ENCODE results near the gene PDAP1. TPM values are rescaled to one million over a fixed set of nuclear protein-coding genes. Genes with fewer than 3 reads are reported as not detected.

Gene PDAP1
- total and polyA plus RNA-seq, 2 experiments from 2014 or later = 91.3 to 95.5 TPM

GRCh38 chr7:99369767-99370391 lies 38.5 kb downstream of the PDAP1 start:
- peaks cover 16% of the 10 kb centered on the region; the same call in 1 of the 2 replicates for H3K36me3 ChIP-seq (ENCODE audit: low read depth)
- H3K9ac ChIP-seq = no peak overlapping the region
- H3K27ac ChIP-seq = peak overlapping the region; percentile 20; the same call in 1 of the 2 replicates
- H3K4me2 ChIP-seq (ENCODE audit: unreplicated experiment) = no peak overlapping the region
- H3K9me3 ChIP-seq (ENCODE audit: low read depth) = no peaks in the 10 kb centered on the region
- H3K9me2 ChIP-seq (ENCODE audit: insufficient read depth) = no peaks in the 10 kb centered on the region
- H4K20me1 ChIP-seq (ENCODE audit: insufficient read depth) = no peaks in the 10 kb centered on the region
- in situ Hi-C loops (cut with MboI) = no loop called here
- 40 to 46% methylated on average over 9 of the region's 9 CpGs for WGBS, 2 experiments (ENCODE audit: low coverage in 1 of 2, low lambda C conversion rate in 2 of 2, missing lambda C conversion rate in 2 of 2)
- H3F3A ChIP-seq (ENCODE audit: insufficient read depth) = peaks cover 24% of the 10 kb centered on the region
- H3K4me1 ChIP-seq (ENCODE audit: insufficient read depth) = peaks cover 7% of the 10 kb centered on the region
- no peak overlapping the region for H2AFZ ChIP-seq
- no peak overlapping the region for H3K4me3 ChIP-seq
- DNase-seq = peak; percentile 44
- no peak for TF ChIP-seq EZH2phosphoT487 (IDR thresholded peaks at IDR 0.05; ENCODE audit: insufficient read depth, low read depth)
- no peak for TF ChIP-seq EZH2 (IDR thresholded peaks at IDR 0.05; ENCODE audit: insufficient read depth, poor library complexity, severe bottlenecking)
- H3K79me2 ChIP-seq (ENCODE audit: insufficient read depth) = 0 out of 2 replicates have a peak, but pooled peaks cover 3% of the 10 kb centered on the region
- no peaks in the 10 kb centered on the region for H3K27me3 ChIP-seq (replicated peaks; ENCODE audit: insufficient read depth)

GRCh38 chr7:99368750-99369389 lies 39.5 kb downstream of the PDAP1 start:
- H3K79me2 ChIP-seq (ENCODE audit: insufficient read depth) = peaks cover 6% of the 10 kb centered on the region; the same call in 1 of the 2 replicates
- H2AFZ ChIP-seq = no peak overlapping the region
- H4K20me1 ChIP-seq (ENCODE audit: insufficient read depth) = no peaks in the 10 kb centered on the region
- TF ChIP-seq EZH2phosphoT487 (IDR thresholded peaks at IDR 0.05; ENCODE audit: insufficient read depth, low read depth) = no peak
- no peak for TF ChIP-seq EZH2 (IDR thresholded peaks at IDR 0.05; ENCODE audit: insufficient read depth, poor library complexity, severe bottlenecking)
- no peak overlapping the region for H3K27ac ChIP-seq
- H3K9ac ChIP-seq = no peak overlapping the region
- WGBS, 2 experiments (ENCODE audit: low coverage in 1 of 2, low lambda C conversion rate in 2 of 2, missing lambda C conversion rate in 2 of 2) = 92 to 95% methylated on average over 13 of the region's 13 CpGs
- no peak overlapping the region for H3K4me2 ChIP-seq (ENCODE audit: unreplicated experiment)
- H3F3A ChIP-seq (ENCODE audit: insufficient read depth) = peaks cover 24% of the 10 kb centered on the region
- no peaks in the 10 kb centered on the region for H3K27me3 ChIP-seq (replicated peaks; ENCODE audit: insufficient read depth)
- in situ Hi-C loops (cut with MboI) = no loop called here
- no peaks in the 10 kb centered on the region for H3K9me3 ChIP-seq (ENCODE audit: low read depth)
- H3K36me3 ChIP-seq (ENCODE audit: low read depth) = peaks cover 23% of the 10 kb centered on the region; the same call in 1 of the 2 replicates
- peaks cover 7% of the 10 kb centered on the region for H3K4me1 ChIP-seq (ENCODE audit: insufficient read depth)
- H3K4me3 ChIP-seq = no peak overlapping the region
- no peaks in the 10 kb centered on the region for H3K9me2 ChIP-seq (ENCODE audit: insufficient read depth)
- no peak for DNase-seq

GRCh38 chr7:99366646-99367045 lies 41.8 kb downstream of the PDAP1 start:
- no peaks in the 10 kb centered on the region for H4K20me1 ChIP-seq (ENCODE audit: insufficient read depth)
- in situ Hi-C loops (cut with MboI) = no loop called here
- H3K36me3 ChIP-seq (ENCODE audit: low read depth) = peaks cover 32% of the 10 kb centered on the region
- no peak for DNase-seq
- H3K4me2 ChIP-seq (ENCODE audit: unreplicated experiment) = no peak overlapping the region
- WGBS, 2 experiments (ENCODE audit: low coverage in 1 of 2, low lambda C conversion rate in 2 of 2, missing lambda C conversion rate in 2 of 2) = 77 to 84% methylated on average over 10 to 11 of the region's 11 CpGs
- H3F3A ChIP-seq (ENCODE audit: insufficient read depth) = peaks cover 38% of the 10 kb centered on the region
- no peak overlapping the region for H3K4me3 ChIP-seq
- H3K4me1 ChIP-seq (ENCODE audit: insufficient read depth) = peaks cover 11% of the 10 kb centered on the region
- no peak overlapping the region for H3K9ac ChIP-seq
- no peak overlapping the region for H3K27ac ChIP-seq
- H3K27me3 ChIP-seq (replicated peaks; ENCODE audit: insufficient read depth) = no peaks in the 10 kb centered on the region
- H3K79me2 ChIP-seq (ENCODE audit: insufficient read depth) = peaks cover 6% of the 10 kb centered on the region; the same call in 1 of the 2 replicates
- TF ChIP-seq EZH2phosphoT487 (IDR thresholded peaks at IDR 0.05; ENCODE audit: insufficient read depth, low read depth) = no peak
- no peaks in the 10 kb centered on the region for H3K9me2 ChIP-seq (ENCODE audit: insufficient read depth)
- no peak overlapping the region for H2AFZ ChIP-seq
- H3K9me3 ChIP-seq (ENCODE audit: low read depth) = no peaks in the 10 kb centered on the region

GRCh38 chr7:99365318-99366141 lies 42.9 kb downstream of the PDAP1 start:
- Histone ChIP-seq H4K20me1 (ENCODE audit: insufficient read depth) (no peaks in the 10 kb centered on the region), H3K27me3 (replicated peaks; ENCODE audit: insufficient read depth) (no peaks in the 10 kb centered on the region), H3K27ac (no peak overlapping the region), H3K9me2 (ENCODE audit: insufficient read depth) (no peaks in the 10 kb centered on the region), H3K36me3 (ENCODE audit: low read depth) (peaks cover 40% of the 10 kb centered on the region), H3K4me2 (ENCODE audit: unreplicated experiment) (no peak overlapping the region), H3K9ac (no peak overlapping the region), H3K4me1 (ENCODE audit: insufficient read depth) (peaks cover 8% of the 10 kb centered on the region; the same call in 1 of the 2 replicates), H2AFZ (no peak overlapping the region), H3K9me3 (ENCODE audit: low read depth) (no peaks in the 10 kb centered on the region), H3K4me3 (no peak overlapping the region), H3K79me2 (ENCODE audit: insufficient read depth) (peaks cover 6% of the 10 kb centered on the region; the same call in 1 of the 2 replicates), H3F3A (ENCODE audit: insufficient read depth) (peaks cover 44% of the 10 kb centered on the region)
- TF ChIP-seq EZH2 (IDR thresholded peaks at IDR 0.05; ENCODE audit: insufficient read depth, poor library complexity, severe bottlenecking) (no peak), EZH2phosphoT487 (IDR thresholded peaks at IDR 0.05; ENCODE audit: insufficient read depth, low read depth) (no peak)
- in situ Hi-C loops (cut with MboI) = no loop called here
- WGBS, 2 experiments (ENCODE audit: low coverage in 1 of 2, low lambda C conversion rate in 2 of 2, missing lambda C conversion rate in 2 of 2) = 81 to 84% methylated on average over 15 to 17 of the region's 17 CpGs
- DNase-seq = peak; percentile 36

Measured in GM23248 (cell line).